ENCODE data around the gene PIGU.

PIGU gene

DNA sequence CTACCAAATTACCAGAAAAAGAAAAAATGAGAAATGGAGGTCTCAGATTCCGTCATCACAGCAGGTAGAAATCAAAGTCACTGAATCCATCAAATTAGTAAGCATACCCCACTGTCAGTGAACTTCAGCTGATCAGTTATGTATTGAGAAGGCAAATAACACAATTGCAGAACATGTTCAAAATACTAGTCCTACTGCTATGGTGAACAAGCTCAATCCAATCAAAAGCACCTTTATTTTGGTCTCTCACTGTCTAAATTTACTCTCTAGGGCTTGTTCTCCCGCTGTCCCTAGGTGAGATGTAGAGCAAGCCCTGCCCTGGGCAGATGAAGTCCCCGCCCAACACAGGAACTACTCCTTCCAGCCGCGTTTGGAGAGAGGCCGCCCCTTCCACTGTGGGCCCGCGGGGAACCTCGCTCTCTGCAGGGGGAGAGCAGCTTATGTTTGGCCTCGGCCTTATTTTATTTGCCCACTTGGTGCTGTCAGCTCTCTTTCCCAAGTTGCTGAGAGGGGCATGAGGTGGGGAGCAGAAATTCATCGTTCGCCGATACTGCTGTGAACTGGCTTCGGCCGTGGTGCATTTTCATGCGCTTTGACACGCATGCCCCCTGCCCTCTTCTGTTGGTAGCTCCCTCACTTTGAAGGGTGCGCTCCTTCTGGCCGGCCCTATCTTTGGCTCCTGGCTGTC is 132.6 kb downstream of the PIGU start:
- TF ChIP-seq FOXP2 (optimal IDR thresholded peaks at IDR 0.05; ENCODE audit: borderline replicate concordance, extremely low read depth, extremely low read length, insufficient read depth) (no peak), POLR2AphosphoS5 (IDR thresholded peaks at IDR 0.05; ENCODE audit: low read depth, low read length) (no peak), SIN3A (IDR thresholded peaks at IDR 0.05; ENCODE audit: borderline replicate concordance, insufficient read depth, low read length) (no peak), TAF1 (IDR thresholded peaks at IDR 0.05; ENCODE audit: borderline replicate concordance, insufficient read depth, low read length) (no peak), REST (IDR thresholded peaks at IDR 0.05; ENCODE audit: insufficient read depth in 1 of 2, low read depth in 2 of 2, low read length in 2 of 2) (no peak)

GRCh38 chr20:34543463-34544056 is 133.3 kb downstream of the PIGU start:
- TF ChIP-seq SIN3A (IDR thresholded peaks at IDR 0.05; ENCODE audit: borderline replicate concordance, insufficient read depth, low read length) (no peak), POLR2AphosphoS5 (IDR thresholded peaks at IDR 0.05; ENCODE audit: low read depth, low read length) (no peak), TAF1 (IDR thresholded peaks at IDR 0.05; ENCODE audit: borderline replicate concordance, insufficient read depth, low read length) (no peak), REST (IDR thresholded peaks at IDR 0.05; ENCODE audit: insufficient read depth in 1 of 2, low read depth in 2 of 2, low read length in 2 of 2) (no peak), FOXP2 (optimal IDR thresholded peaks at IDR 0.05; ENCODE audit: borderline replicate concordance, extremely low read depth, extremely low read length, insufficient read depth) (no peak)

GRCh38 chr20:34542439-34542838 is 134.5 kb downstream of the PIGU start:
- TF ChIP-seq FOXP2 (optimal IDR thresholded peaks at IDR 0.05; ENCODE audit: borderline replicate concordance, extremely low read depth, extremely low read length, insufficient read depth) (no peak), TAF1 (IDR thresholded peaks at IDR 0.05; ENCODE audit: borderline replicate concordance, insufficient read depth, low read length) (no peak), SIN3A (IDR thresholded peaks at IDR 0.05; ENCODE audit: borderline replicate concordance, insufficient read depth, low read length) (no peak), POLR2AphosphoS5 (IDR thresholded peaks at IDR 0.05; ENCODE audit: low read depth, low read length) (no peak), REST (IDR thresholded peaks at IDR 0.05; ENCODE audit: insufficient read depth in 1 of 2, low read depth in 2 of 2, low read length in 2 of 2) (no peak)

GRCh38 chr20:34541917-34542316 is 135.0 kb downstream of the PIGU start:
- TF ChIP-seq FOXP2 (optimal IDR thresholded peaks at IDR 0.05; ENCODE audit: borderline replicate concordance, extremely low read depth, extremely low read length, insufficient read depth), result no peak
- TF ChIP-seq POLR2AphosphoS5 (IDR thresholded peaks at IDR 0.05; ENCODE audit: low read depth, low read length), result no peak
- no peak for TF ChIP-seq REST (IDR thresholded peaks at IDR 0.05; ENCODE audit: insufficient read depth in 1 of 2, low read depth in 2 of 2, low read length in 2 of 2)
- TF ChIP-seq TAF1 (IDR thresholded peaks at IDR 0.05; ENCODE audit: borderline replicate concordance, insufficient read depth, low read length), result no peak
- TF ChIP-seq SIN3A (IDR thresholded peaks at IDR 0.05; ENCODE audit: borderline replicate concordance, insufficient read depth, low read length), result no peak

All from PFSK-1 (cell line).